Thoracic aorta (tissue), 2 donors: ENCODE results near the gene UGP2. TPM values are rescaled to one million over a fixed set of nuclear protein-coding genes. Genes with fewer than 3 reads are reported as not detected.
"Not testable (repeated sequence)": the region's sequence is repeated elsewhere in the genome, so short reads cannot be mapped to it uniquely, and the experiment has no call there.

ENCODE experiments used
- ATAC-seq: fragments of 150-250 bp; one replicate; pipeline ENCODE4 v1.8.0; 2017; ENCODE audit warnings: low read depth; ENCODE audit not compliant: insufficient number of reproducible peaks, low FRiP score
- DNase-seq: peaks from one replicate; pipeline ENCODE4 v3.0.0-alpha.2; 2020; ENCODE audit warnings: low spot score
- H3K27ac ChIP-seq, 2 donors: fragments of 200-600 bp; sonication (generic); 1 replicate in 1 of 2; 2 replicates in 1 of 2; pipeline ENCODE4 v1.5.1; 2016; ENCODE audit warnings: mild to moderate bottlenecking in 2 of 2, moderate library complexity in 2 of 2
- H3K27me3 ChIP-seq: fragments of 200-600 bp; sonication (generic); replicated peaks from 2 replicates; pipeline ENCODE4 v1.6.0; 2016; ENCODE audit warnings: mild to moderate bottlenecking; ENCODE audit not compliant: insufficient read depth
- H3K36me3 ChIP-seq: fragments of 200-600 bp; sonication (generic); one replicate; pipeline ENCODE4 v1.5.1; 2016
- H3K4me1 ChIP-seq, 2 donors: fragments of 200-600 bp; sonication (generic); 1 replicate in 1 of 2; 2 replicates in 1 of 2; pipeline versions ENCODE4 v1.5.1 to v1.6.0; 2016; ENCODE audit warnings: low read depth in 2 of 2, mild to moderate bottlenecking in 1 of 2; ENCODE audit not compliant: control insufficient read depth in 1 of 2
- H3K4me3 ChIP-seq: fragments of 200-600 bp; sonication (generic); 2 replicates; pipeline ENCODE4 v1.5.1; 2016; ENCODE audit warnings: mild to moderate bottlenecking
- H3K9me3 ChIP-seq: fragments of 200-600 bp; sonication (generic); 2 replicates; pipeline ENCODE4 v1.5.1; 2016
- CTCF ChIP-seq: fragments of 200-600 bp; sonication (generic); IDR thresholded peaks from one replicate; pipeline ENCODE4 v1.5.1; 2019; ENCODE audit warnings: antibody characterized with exemption
- total RNA-seq, 2 donors: library from RNA; depleted of rRNA; stranded (reverse); fragments of >200 nt; gene quantifications; one replicate each; pipeline versions ENCODE4 v1.1.0 to v1.2.3, GENCODE V29; 2016

UGP2 gene
- total RNA-seq, 2 donors from 2014 or later = 103 to 176 TPM

- Histone ChIP-seq H3K27ac (no peak overlapping the region), H3K4me1 (no peaks in the 10 kb centered on the region), H3K9me3 (no peaks in the 10 kb centered on the region), H3K27me3 (no peaks in the 10 kb centered on the region), H3K4me3 (no peak overlapping the region), H3K36me3 (no peaks in the 10 kb centered on the region)
- DNase-seq = no peak
- ATAC-seq = no peak
- TF ChIP-seq CTCF = no peak
Measured at GRCh38 chr2:63805412-63805811, 36.3 kb upstream of the UGP2 start.

GRCh38 chr2:63808036-63808435 lies 33.7 kb upstream of the UGP2 start:
- not testable (repeated sequence) for H3K27ac ChIP-seq, H3K4me1 ChIP-seq, DNase-seq, H3K9me3 ChIP-seq, ATAC-seq, H3K36me3 ChIP-seq, H3K27me3 ChIP-seq, H3K4me3 ChIP-seq

- not testable (repeated sequence) for DNase-seq, ATAC-seq, H3K27ac ChIP-seq, H3K4me3 ChIP-seq, H3K27me3 ChIP-seq, H3K4me1 ChIP-seq, H3K9me3 ChIP-seq, H3K36me3 ChIP-seq
Measured at GRCh38 chr2:63808911-63809310, 32.8 kb upstream of the UGP2 start.

GRCh38 chr2:63811063-63811462 lies 30.6 kb upstream of the UGP2 start:
- DNase-seq = no peak
- H3K27ac ChIP-seq = no peak overlapping the region
- H3K9me3 ChIP-seq = no peaks in the 10 kb centered on the region
- H3K4me3 ChIP-seq = no peak overlapping the region
- H3K4me1 ChIP-seq = no peaks in the 10 kb centered on the region
- ATAC-seq = no peak
- no peak for TF ChIP-seq CTCF
- H3K27me3 ChIP-seq = no peaks in the 10 kb centered on the region
- no peaks in the 10 kb centered on the region for H3K36me3 ChIP-seq

GRCh38 chr2:63811870-63812269 lies 29.8 kb upstream of the UGP2 start:
- DNase-seq, H3K27ac ChIP-seq, H3K4me3 ChIP-seq: not testable (repeated sequence)

GRCh38 chr2:63814114-63814513 lies 27.6 kb upstream of the UGP2 start:
- H3K27ac ChIP-seq = no peak overlapping the region
- peaks cover 0 to under 1% of the 10 kb centered on the region in 2 donors for H3K4me1 ChIP-seq
- DNase-seq (no peak), ATAC-seq (no peak)
- no peak for TF ChIP-seq CTCF
- H3K27me3 ChIP-seq = no peaks in the 10 kb centered on the region
- H3K9me3 ChIP-seq = no peaks in the 10 kb centered on the region
- H3K4me3 ChIP-seq = no peak overlapping the region
- H3K36me3 ChIP-seq = no peaks in the 10 kb centered on the region

More at GRCh38 chr2:63811870-63812269, 29.8 kb upstream of the UGP2 start:
- H3K27me3 ChIP-seq, H3K9me3 ChIP-seq, H3K4me1 ChIP-seq, H3K36me3 ChIP-seq, ATAC-seq: not testable (repeated sequence)

GRCh38 chr2:63817382-63817781 lies 24.3 kb upstream of the UGP2 start:
- DNase-seq (no peak), ATAC-seq (no peak)
- H3K27me3 ChIP-seq = no peaks in the 10 kb centered on the region
- no peak overlapping the region for H3K27ac ChIP-seq
- no peak for TF ChIP-seq CTCF
- H3K9me3 ChIP-seq = no peaks in the 10 kb centered on the region
- H3K4me1 ChIP-seq = peaks cover 23 to 25% of the 10 kb centered on the region in 2 donors
- no peak overlapping the region for H3K4me3 ChIP-seq
- no peaks in the 10 kb centered on the region for H3K36me3 ChIP-seq
